Forelimb muscle (tissue), 1 donor: ENCODE measurements around the gene PKP1. TPM values are rescaled to one million over a fixed set of nuclear protein-coding genes. Genes with fewer than 3 reads are reported as not detected.
A peak's percentile ranks its signal among the peaks of the same experiment; 100 is the strongest.

Experiments
- DNase-seq: peaks from one replicate; pipeline ENCODE4 v3.0.0-alpha.2; 2013; ENCODE audit warnings: low read depth
- polyA plus RNA-seq: library from polyadenylated mRNA; unstranded; fragments of 120-200 nt; gene quantifications from one replicate; pipeline ENCODE4 v1.2.1, GENCODE V29; 2013; ENCODE audit not compliant: insufficient read length

Gene PKP1
- polyA plus RNA-seq, 1 donor: 4.6 TPM

- no peak for DNase-seq
Measured at GRCh38 chr1:201259476-201260235, 23.6 kb upstream of the PKP1 start.

GRCh38 chr1:201260236-201260590, 23.1 kb upstream of the PKP1 start:
- no peak for DNase-seq

GRCh38 chr1:201260648-201261311, 22.5 kb upstream of the PKP1 start:
- no peak for DNase-seq

GRCh38 chr1:201261771-201262547, 21.3 kb upstream of the PKP1 start:
- DNase-seq: no peak

- DNase-seq: no peak
Measured at GRCh38 chr1:201262963-201263608, 20.2 kb upstream of the PKP1 start.

GRCh38 chr1:201264072-201264471, 19.2 kb upstream of the PKP1 start:
- DNase-seq: no peak

GRCh38 chr1:201264554-201264953, 18.8 kb upstream of the PKP1 start:
- no peak for DNase-seq

GRCh38 chr1:201265756-201266155, 17.6 kb upstream of the PKP1 start:
- DNase-seq: no peak

- no peak for DNase-seq
Measured at GRCh38 chr1:201266276-201266675, 17.0 kb upstream of the PKP1 start.

GRCh38 chr1:201266774-201267173, 16.5 kb upstream of the PKP1 start:
- peak; percentile 45 for DNase-seq

- DNase-seq: no peak
Measured at GRCh38 chr1:201267481-201268229, 15.7 kb upstream of the PKP1 start.

GRCh38 chr1:201268604-201269151, 14.6 kb upstream of the PKP1 start:
- DNase-seq: peak; percentile 20

GRCh38 chr1:201269281-201269680, 14.0 kb upstream of the PKP1 start:
- no peak for DNase-seq

- DNase-seq: no peak
Measured at GRCh38 chr1:201269900-201270410, 13.4 kb upstream of the PKP1 start.

- DNase-seq: no peak
Measured at GRCh38 chr1:201270616-201271390, 12.5 kb upstream of the PKP1 start.

- no peak for DNase-seq
Measured at GRCh38 chr1:201272799-201273198, 10.5 kb upstream of the PKP1 start.

- no peak for DNase-seq
Measured at GRCh38 chr1:201274616-201275252, 8.6 kb upstream of the PKP1 start.

GRCh38 chr1:201275253-201275666, 8.0 kb upstream of the PKP1 start:
- no peak for DNase-seq

- DNase-seq: no peak
Measured at GRCh38 chr1:201276891-201277290, 6.4 kb upstream of the PKP1 start.

- DNase-seq: no peak
Measured at GRCh38 chr1:201277441-201277840, 5.9 kb upstream of the PKP1 start.
